Activated naive CD4-positive, alpha-beta T cell treated with anti-CD3 and anti-CD28 coated beads for 36 hours (primary cell): Measurements from ENCODE around the gene ZFHX3. TPM values are rescaled to one million over a fixed set of nuclear protein-coding genes. Genes with fewer than 3 reads are reported as not detected.

Experiments
- CTCF ChIA-PET: fragments of 350-600 bp; sonication (Branson Sonifier 250); formaldehyde crosslinking; loops from one replicate; lab custom pipeline; 2021; ENCODE audit warnings: antibody characterized with exemption; lab: Charles Lee
- DNase-seq: peaks from one replicate; pipeline ENCODE4 v3.0.0-alpha.2; 2020
- H3K27ac Mint-ChIP-seq: one replicate; pipeline ENCODE4 v1.8.0; 2021; ENCODE audit warnings: mild to moderate bottlenecking, mixed read lengths
- H3K27me3 Mint-ChIP-seq: one replicate; pipeline ENCODE4 v1.8.0; 2021; ENCODE audit warnings: low read depth, mixed read lengths
- H3K36me3 Mint-ChIP-seq: one replicate; pipeline ENCODE4 v1.8.0; 2021; ENCODE audit warnings: low read depth, mixed read lengths
- H3K4me1 Mint-ChIP-seq: one replicate; pipeline ENCODE4 v1.8.0; 2021; ENCODE audit warnings: low read depth, mixed read lengths
- H3K4me3 Mint-ChIP-seq: one replicate; pipeline ENCODE4 v1.8.0; 2021; ENCODE audit warnings: mild to moderate bottlenecking, moderate library complexity, mixed read lengths
- H3K9me3 Mint-ChIP-seq: one replicate; pipeline ENCODE4 v1.8.0; 2021; ENCODE audit warnings: mixed read lengths
- intact Hi-C: fragments of 100-400 bp; cut with micrococcal nuclease; formaldehyde crosslinking; loops from one replicate; pipeline ENCODE4 v1.15.1; 2023
- total RNA-seq, 2 experiments: library from RNA; stranded (reverse); gene quantifications; one replicate each; pipeline ENCODE4 v1.2.3, GENCODE V29; 2021

The ZFHX3 gene
- total RNA-seq, 2 experiments from 2014 or later: 0.44 to 0.72 TPM

- H3K9me3 Mint-ChIP-seq: no peaks in the 10 kb centered on the region
- H3K27me3 Mint-ChIP-seq: no peaks in the 10 kb centered on the region
- H3K27ac Mint-ChIP-seq: no peak overlapping the region
- no peaks in the 10 kb centered on the region for H3K36me3 Mint-ChIP-seq
- no peak overlapping the region for H3K4me3 Mint-ChIP-seq
- CTCF ChIA-PET: interaction anchor here (0.6 kb wide), 1 partner anchor 1639 kb away, joined by 4 read pairs; no protein-coding TSS in a partner anchor
- intact Hi-C loops: no loop called here
- no peak for DNase-seq
- no peaks in the 10 kb centered on the region for H3K4me1 Mint-ChIP-seq
Measured at GRCh38 chr16:72947379-72948237, 100.3 kb downstream of the ZFHX3 start.

GRCh38 chr16:72946474-72947194, 101.3 kb downstream of the ZFHX3 start:
- CTCF ChIA-PET: no interaction called here
- Mint-ChIP-seq H3K4me3 (no peak overlapping the region), H3K36me3 (no peaks in the 10 kb centered on the region), H3K27me3 (no peaks in the 10 kb centered on the region), H3K4me1 (no peaks in the 10 kb centered on the region), H3K27ac (no peak overlapping the region), H3K9me3 (no peaks in the 10 kb centered on the region)
- intact Hi-C loops: no loop called here
- DNase-seq: no peak

GRCh38 chr16:72946063-72946462, 101.9 kb downstream of the ZFHX3 start:
- Mint-ChIP-seq H3K9me3 (no peaks in the 10 kb centered on the region), H3K36me3 (no peaks in the 10 kb centered on the region), H3K27me3 (no peaks in the 10 kb centered on the region), H3K4me1 (no peaks in the 10 kb centered on the region), H3K27ac (no peak overlapping the region), H3K4me3 (no peak overlapping the region)
- no peak for DNase-seq
- intact Hi-C loops: no loop called here
- CTCF ChIA-PET: no interaction called here

- CTCF ChIA-PET: no interaction called here
Measured at GRCh38 chr16:72945611-72946010, 102.3 kb downstream of the ZFHX3 start.

GRCh38 chr16:72944757-72945485, 103.0 kb downstream of the ZFHX3 start:
- Mint-ChIP-seq H3K36me3 (no peaks in the 10 kb centered on the region), H3K9me3 (no peaks in the 10 kb centered on the region), H3K4me3 (no peak overlapping the region), H3K27ac (no peak overlapping the region), H3K4me1 (no peaks in the 10 kb centered on the region), H3K27me3 (no peaks in the 10 kb centered on the region)
- intact Hi-C loops: no loop called here
- DNase-seq: no peak
- CTCF ChIA-PET: no interaction called here

More at GRCh38 chr16:72945611-72946010, 102.3 kb downstream of the ZFHX3 start:
- Mint-ChIP-seq H3K9me3 (no peaks in the 10 kb centered on the region), H3K27ac (no peak overlapping the region), H3K27me3 (no peaks in the 10 kb centered on the region), H3K36me3 (no peaks in the 10 kb centered on the region), H3K4me3 (no peak overlapping the region), H3K4me1 (no peaks in the 10 kb centered on the region)
- DNase-seq: no peak
- intact Hi-C loops: no loop called here

GRCh38 chr16:72942021-72942420, 105.9 kb downstream of the ZFHX3 start:
- Mint-ChIP-seq H3K27me3 (no peaks in the 10 kb centered on the region), H3K36me3 (no peaks in the 10 kb centered on the region), H3K4me1 (no peaks in the 10 kb centered on the region), H3K27ac (no peak overlapping the region), H3K9me3 (no peaks in the 10 kb centered on the region), H3K4me3 (no peak overlapping the region)
- no peak for DNase-seq
- intact Hi-C loops: no loop called here
- CTCF ChIA-PET: no interaction called here

- Mint-ChIP-seq H3K9me3 (no peaks in the 10 kb centered on the region), H3K4me3 (no peak overlapping the region), H3K27me3 (no peaks in the 10 kb centered on the region), H3K27ac (no peak overlapping the region), H3K4me1 (no peaks in the 10 kb centered on the region), H3K36me3 (no peaks in the 10 kb centered on the region)
- no peak for DNase-seq
- intact Hi-C loops: no loop called here
- CTCF ChIA-PET: no interaction called here
Measured at GRCh38 chr16:72940886-72941285, 107.0 kb downstream of the ZFHX3 start.

GRCh38 chr16:72939247-72939646, 108.7 kb downstream of the ZFHX3 start:
- H3K4me1 Mint-ChIP-seq: no peaks in the 10 kb centered on the region
- intact Hi-C loops: no loop called here
- H3K36me3 Mint-ChIP-seq: no peaks in the 10 kb centered on the region
- DNase-seq: no peak
- CTCF ChIA-PET: no interaction called here
- no peaks in the 10 kb centered on the region for H3K27me3 Mint-ChIP-seq
- H3K9me3 Mint-ChIP-seq: no peaks in the 10 kb centered on the region
- H3K4me3 Mint-ChIP-seq: no peak overlapping the region
- H3K27ac Mint-ChIP-seq: no peak overlapping the region

GRCh38 chr16:72938795-72939164, 109.1 kb downstream of the ZFHX3 start:
- H3K36me3 Mint-ChIP-seq: no peaks in the 10 kb centered on the region
- H3K9me3 Mint-ChIP-seq: no peaks in the 10 kb centered on the region
- intact Hi-C loops: no loop called here

GRCh38 chr16:72937916-72938794, 109.8 kb downstream of the ZFHX3 start:
- no peaks in the 10 kb centered on the region for H3K27me3 Mint-ChIP-seq
- H3K36me3 Mint-ChIP-seq: no peaks in the 10 kb centered on the region
- no peak overlapping the region for H3K4me3 Mint-ChIP-seq
- no peak overlapping the region for H3K27ac Mint-ChIP-seq
- DNase-seq: no peak
- intact Hi-C loops: no loop called here
- CTCF ChIA-PET: no interaction called here
- no peaks in the 10 kb centered on the region for H3K9me3 Mint-ChIP-seq
- no peaks in the 10 kb centered on the region for H3K4me1 Mint-ChIP-seq

More at GRCh38 chr16:72938795-72939164, 109.1 kb downstream of the ZFHX3 start:
- no peak for DNase-seq
- no peaks in the 10 kb centered on the region for H3K4me1 Mint-ChIP-seq
- no peak overlapping the region for H3K27ac Mint-ChIP-seq
- no peaks in the 10 kb centered on the region for H3K27me3 Mint-ChIP-seq
- H3K4me3 Mint-ChIP-seq: no peak overlapping the region
- CTCF ChIA-PET: no interaction called here

- DNase-seq: no peak
Measured at GRCh38 chr16:72937360-72937759, 110.6 kb downstream of the ZFHX3 start.

GRCh38 chr16:72936408-72936807, 111.5 kb downstream of the ZFHX3 start:
- no peaks in the 10 kb centered on the region for H3K27me3 Mint-ChIP-seq
- H3K36me3 Mint-ChIP-seq: no peaks in the 10 kb centered on the region
- no peak for DNase-seq
- no peaks in the 10 kb centered on the region for H3K9me3 Mint-ChIP-seq
- H3K4me1 Mint-ChIP-seq: peaks cover 1% of the 10 kb centered on the region
- intact Hi-C loops: no loop called here
- no peak overlapping the region for H3K27ac Mint-ChIP-seq
- CTCF ChIA-PET: no interaction called here
- no peak overlapping the region for H3K4me3 Mint-ChIP-seq

More at GRCh38 chr16:72937360-72937759, 110.6 kb downstream of the ZFHX3 start:
- no peaks in the 10 kb centered on the region for H3K36me3 Mint-ChIP-seq
- no peaks in the 10 kb centered on the region for H3K27me3 Mint-ChIP-seq
- no peaks in the 10 kb centered on the region for H3K4me1 Mint-ChIP-seq
- intact Hi-C loops: no loop called here
- H3K27ac Mint-ChIP-seq: no peak overlapping the region
- CTCF ChIA-PET: no interaction called here
- H3K4me3 Mint-ChIP-seq: no peak overlapping the region
- no peaks in the 10 kb centered on the region for H3K9me3 Mint-ChIP-seq
